T-helper 2 cell treated with Interferon-gamma antibody and Interleukin-4, amounts not matched to agents 100 ng/mL and 5 ng/mL, for 36 hours (primary cell): ENCODE measurements around the gene LENG1. TPM values are rescaled to one million over a fixed set of nuclear protein-coding genes. Genes with fewer than 3 reads are reported as not detected.
"Not testable (repeated sequence)": the region's sequence is repeated elsewhere in the genome, so short reads cannot be mapped to it uniquely, and the experiment has no call there.

Source experiments
- intact Hi-C: fragments of 100-400 bp; cut with micrococcal nuclease; formaldehyde crosslinking; loops from one replicate; pipeline ENCODE4 v1.15.1; 2023
- total RNA-seq: library from RNA; stranded (reverse); gene quantifications from 2 replicates; pipeline ENCODE4 v1.2.3, GENCODE V29; 2022

Gene LENG1
- total RNA-seq, result 6.4 and 7.0 TPM in 2 replicates

DNA sequence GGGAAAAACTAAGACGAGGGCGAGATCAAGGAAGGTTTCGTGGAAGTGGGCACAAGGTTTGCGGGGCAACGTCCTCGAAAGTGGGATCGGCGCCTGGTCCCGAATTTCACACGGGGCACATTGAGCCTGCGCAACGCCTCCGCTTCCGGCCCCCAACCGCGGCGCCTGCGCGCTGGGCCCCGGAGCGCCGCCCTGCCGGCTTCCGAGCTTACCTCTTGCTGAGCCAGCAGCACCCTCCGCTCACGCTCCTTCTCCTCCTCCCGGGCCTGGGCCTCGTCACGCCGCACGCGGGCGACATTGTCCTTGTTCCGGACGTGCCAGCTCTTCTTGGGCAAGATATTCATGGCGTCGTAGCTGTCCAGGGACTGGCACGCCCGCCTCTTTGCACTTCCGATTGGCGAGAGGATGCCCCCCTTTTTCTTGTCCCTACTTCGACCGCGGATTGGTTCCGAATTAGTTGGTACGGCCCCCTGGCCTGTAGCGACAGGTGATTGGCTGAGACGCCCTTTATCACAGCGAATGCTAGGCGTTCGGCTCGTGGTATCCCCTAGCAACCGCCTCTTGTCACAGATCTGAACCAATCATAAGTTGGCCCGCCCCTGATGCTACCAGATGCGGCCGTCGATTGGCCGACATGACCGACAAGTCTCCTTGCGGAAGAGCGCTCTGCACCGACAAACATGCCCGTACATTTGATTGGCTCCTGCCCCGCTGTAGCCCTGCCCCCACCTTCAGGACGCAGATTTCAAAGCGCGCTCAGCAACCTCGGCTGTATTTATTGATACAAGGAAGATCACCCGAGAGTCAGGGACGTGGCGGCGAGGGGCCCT lies at the start of gene LENG1:
Gene LENG1, minus strand, starts transcription at position 370 of the 830 bp plus-strand sequence. Its CDS starts 26 bp downstream, at position 344.
- intact Hi-C loops, result loop anchor here (1.0 to 5.0 kb wide), 7 partner anchors 22 to 303 kb away; partner anchors contain the start of genes CNOT3, LENG8, LENG9 and MBOAT7

DNA sequence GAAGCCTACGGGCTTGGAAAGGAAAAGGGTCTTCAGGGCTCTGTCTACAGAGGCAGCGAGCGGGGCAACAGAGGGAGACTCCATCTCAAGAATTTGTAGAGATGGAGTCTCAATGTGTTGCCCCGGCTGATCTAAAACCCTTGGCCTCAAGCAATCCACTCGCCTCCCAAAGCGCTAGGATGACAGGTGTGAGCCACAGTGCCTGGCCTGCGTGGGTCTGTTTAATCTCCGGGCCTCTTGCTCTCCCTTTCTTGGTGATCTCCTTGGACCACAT lies 49.2 kb upstream of the LENG1 start:
- intact Hi-C loops, result no loop called here

DNA sequence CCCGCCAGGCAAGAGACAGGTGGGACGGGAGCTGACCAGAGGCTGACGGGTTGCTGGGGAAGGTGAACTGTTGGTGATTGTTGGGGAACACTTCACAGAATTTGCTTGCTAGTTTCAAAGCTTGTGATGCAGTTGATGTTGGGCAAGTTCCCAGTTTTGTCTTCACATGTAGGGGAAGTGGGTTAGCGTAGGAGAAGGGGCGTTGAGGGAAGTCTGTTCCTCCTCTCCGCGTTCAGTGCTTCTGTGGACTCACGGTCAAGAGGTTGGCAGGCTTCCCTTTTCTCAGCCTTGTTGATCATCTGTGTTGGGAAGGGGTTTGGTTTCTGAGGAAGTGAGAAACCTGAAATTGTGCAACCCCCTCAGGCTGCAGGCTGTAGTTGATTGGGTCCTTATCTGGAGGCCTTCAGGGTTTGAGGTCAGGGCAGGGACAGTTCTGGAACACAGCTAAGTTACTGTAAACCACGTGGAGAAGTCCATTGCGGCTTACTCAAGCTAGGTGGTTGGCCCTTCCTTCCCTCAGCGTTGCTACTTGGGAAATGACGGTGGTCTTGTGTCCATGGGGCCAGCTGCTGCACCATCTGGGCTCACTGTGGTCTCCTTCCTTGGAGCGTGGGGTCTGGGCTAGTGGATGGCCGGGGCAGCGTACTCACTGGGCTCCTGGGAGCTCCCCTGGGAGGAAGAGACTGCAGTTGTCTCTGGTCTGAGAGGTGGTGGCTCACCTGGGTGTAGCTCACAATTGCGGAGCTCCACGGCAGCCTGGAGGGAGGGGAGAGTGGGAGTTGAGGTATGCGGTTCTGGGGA lies 48.7 kb upstream of the LENG1 start:
- intact Hi-C loops, result no loop called here

DNA sequence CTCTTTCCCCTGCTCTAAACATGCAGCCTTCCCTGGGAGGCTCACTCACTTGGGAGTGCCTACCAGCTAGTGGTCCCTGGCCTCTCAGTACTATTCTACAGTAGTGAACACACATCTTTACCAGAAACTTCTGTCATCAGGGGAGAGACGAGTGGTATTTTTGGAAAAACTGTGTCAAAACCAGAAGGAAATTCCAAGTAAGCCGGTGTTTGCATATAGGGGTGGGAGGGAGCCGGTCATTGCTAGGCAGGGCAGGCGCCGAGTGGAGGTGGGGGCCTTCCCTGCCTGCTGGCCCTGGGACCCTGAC lies 48.1 kb upstream of the LENG1 start:
- intact Hi-C loops, result no loop called here

DNA sequence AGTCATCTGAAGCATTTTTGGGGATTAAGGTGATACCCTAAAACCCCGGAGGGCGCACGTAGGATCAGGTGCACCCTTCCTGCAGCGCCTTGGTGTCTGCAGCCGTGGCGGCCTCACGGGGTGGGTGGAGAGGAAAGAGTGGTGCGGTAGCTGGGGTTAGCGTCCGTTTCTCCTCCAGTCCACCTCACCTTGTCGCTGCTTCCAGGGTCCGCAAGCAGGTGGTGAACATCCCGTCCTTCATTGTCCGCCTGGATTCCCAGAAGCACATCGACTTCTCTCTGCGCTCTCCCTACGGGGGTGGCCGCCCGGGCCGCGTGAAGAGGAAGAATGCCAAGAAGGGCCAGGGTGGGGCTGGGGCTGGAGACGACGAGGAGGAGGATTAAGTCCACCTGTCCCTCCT lies 47.7 kb upstream of the LENG1 start:
- intact Hi-C loops, result not testable (repeated sequence)

DNA sequence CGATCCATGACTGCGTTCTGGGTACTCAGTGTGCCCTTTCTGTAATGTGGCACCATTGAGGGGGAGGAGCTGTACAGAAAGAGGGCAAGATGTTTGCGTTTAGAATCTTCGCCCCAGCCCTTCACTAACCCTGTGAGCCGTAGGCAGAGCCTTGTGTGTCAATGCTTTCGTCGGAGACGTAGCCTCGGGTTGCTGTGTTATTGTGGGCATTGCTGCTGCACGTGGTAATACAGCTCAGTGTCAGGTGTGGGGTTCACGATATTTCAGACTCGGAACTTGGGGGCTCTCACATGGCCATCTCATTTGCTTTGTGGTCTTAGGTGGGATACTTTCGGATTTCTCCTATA lies 47.3 kb upstream of the LENG1 start:
- intact Hi-C loops, result no loop called here

DNA sequence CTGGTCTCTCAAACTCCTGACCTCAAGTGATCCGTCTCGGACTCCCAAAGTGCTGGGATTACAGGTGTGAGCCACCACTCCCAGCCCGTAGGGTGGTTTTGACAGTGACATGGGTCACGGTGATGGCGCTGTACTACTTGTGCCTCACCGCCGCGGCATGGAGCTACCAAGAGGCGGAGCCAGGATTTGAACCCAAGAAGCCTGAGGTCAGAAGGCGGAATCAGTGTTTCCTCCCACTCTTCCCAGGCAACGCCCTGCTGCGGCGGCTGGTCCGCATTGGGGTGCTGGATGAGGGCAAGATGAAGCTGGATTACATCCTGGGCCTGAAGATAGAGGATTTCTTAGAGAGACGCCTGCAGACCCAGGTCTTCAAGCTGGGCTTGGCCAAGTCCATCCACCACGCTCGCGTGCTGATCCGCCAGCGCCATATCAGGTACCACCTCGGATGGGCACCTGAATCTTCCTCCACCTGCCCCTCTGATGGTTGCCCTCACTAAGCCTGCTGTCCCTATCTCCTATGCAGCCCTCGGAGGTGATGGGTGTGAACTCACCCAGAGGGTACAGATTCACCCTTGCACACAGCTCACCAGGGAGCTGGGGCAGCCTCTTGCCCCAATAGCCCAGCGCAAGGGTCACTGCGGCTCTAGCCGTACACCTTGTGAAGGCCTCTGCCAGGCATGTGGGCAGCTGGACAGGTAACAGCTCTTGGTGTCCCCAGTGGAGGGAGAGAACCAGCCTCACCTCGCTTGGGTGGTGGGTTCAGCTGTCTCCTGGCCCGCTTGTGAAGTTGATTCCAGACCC lies 46.7 kb upstream of the LENG1 start:
- intact Hi-C loops, result no loop called here

DNA sequence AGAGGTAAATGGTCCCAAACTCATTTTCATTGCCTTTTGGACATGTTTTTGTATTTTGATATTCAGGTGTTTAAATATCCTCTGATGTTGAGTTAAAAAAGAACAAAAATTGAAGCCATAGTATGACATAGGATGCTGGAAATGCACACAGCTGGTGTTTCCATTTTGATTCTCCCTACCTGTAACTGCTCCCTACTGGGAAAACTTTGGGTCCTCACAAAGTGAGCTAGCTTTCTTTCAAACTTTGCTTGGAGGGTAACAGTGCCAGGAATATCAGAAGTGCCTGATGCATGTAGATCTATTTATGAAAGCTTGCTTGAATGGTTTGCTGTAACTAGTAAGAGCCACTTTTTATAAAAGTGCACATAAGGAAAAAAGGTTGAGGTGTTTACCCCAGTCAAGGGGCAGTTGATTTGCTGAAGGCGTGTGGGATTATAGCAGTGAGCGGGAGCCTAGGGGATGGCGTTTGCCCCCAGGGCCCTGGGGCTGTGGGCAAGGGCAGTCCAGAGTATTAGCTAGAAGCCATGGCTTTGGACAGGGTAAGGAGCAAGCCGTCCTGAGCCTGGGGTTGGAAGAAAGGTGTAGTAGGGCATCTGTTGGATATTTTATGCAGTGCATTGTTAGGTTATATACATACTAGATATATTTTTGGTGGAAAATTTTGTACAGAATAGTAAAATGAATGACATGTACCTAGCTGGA lies 45.4 kb upstream of the LENG1 start:
- intact Hi-C loops, result no loop called here

DNA sequence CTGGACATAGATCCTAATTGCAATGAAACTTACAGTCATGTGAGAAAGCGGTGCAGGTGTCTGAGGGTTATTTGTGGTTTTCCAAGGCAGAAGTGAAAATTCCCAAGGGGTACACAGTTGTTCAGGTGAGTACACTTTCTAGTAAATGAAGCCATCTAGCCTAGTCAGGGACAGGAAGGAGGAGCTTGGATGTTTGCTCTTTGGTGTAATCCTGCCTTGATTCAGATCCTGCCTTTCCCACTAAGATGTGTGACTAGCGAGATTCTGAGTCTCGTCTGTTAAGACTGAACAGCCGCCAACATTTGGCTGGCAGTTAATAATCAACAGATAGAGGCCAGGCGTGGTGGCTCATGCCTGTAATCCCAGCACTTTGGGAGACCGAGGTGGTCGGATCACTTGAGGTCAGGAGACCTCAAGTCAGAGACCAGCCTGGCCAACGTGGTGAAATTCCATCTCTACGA lies 43.7 kb upstream of the LENG1 start:
- intact Hi-C loops, result no loop called here

DNA sequence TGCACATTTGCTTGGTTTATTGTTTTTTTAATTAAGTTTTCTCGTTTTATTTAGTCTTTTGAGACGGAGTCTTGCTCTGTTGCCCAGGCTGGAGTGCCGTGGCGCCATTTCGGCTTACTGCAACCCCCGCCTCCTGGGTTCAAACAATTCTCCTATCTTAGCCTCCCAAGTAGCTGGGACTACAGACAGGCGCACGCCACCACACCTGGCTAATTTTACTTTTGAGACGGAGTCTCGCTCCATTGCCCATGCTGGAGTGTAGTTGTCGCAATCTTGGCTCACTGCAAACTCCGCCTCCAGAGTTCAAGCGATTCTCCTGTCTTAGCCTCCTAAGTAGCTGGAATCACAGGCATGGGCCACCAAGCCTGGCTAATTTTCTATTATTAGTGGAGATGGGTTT lies 42.5 kb upstream of the LENG1 start:
- intact Hi-C loops, result loop anchor here (1.0 to 2.0 kb wide), 4 partner anchors 8 to 87 kb away; partner anchors contain the start of genes CNOT3, LENG1, PRPF31 and TFPT

DNA sequence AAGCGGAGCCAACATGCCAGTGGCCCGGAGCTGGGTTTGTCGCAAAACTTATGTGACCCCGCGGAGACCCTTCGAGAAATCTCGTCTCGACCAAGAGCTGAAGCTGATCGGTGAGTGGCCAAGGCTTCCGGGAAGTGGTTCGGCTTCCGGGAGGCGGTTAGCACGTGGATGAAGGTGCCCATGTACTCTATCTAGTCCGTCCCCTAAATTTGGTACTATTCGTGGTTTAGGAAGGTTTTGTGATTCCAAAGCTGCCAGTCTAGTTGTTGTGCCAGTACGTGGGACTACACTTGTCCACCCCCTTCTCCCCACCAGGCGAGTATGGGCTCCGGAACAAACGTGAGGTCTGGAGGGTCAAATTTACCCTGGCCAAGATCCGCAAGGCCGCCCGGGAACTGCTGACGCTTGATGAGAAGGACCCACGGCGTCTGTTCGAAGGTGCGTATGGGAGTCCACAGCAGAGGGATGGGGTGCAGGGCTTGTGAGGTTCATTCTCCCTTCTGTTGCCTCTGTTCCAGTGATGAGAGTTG lies 41.7 kb upstream of the LENG1 start:
- intact Hi-C loops, result loop anchor here (1.0 to 2.0 kb wide), 4 partner anchors 9 to 86 kb away; partner anchors contain the start of genes CNOT3, LENG1, PRPF31 and TFPT

DNA sequence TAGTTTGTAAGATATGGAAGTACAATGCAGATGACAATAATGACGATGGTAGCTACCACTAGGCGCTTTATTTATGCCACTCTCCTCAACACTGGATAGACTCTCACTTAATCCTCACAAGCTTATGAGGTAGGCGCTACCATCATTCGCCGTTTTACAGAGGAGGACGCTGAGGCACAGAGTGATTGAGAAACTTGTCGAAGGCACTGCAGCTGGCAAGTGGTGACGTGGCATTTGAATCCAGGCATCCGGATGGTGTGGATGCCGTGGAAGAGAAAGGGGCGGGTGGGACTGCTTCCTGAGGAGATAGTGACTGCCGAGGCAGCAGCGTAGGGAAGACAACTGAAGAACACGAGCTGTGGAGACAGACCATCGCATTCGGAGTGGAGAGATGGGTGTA lies 39.9 kb upstream of the LENG1 start:
- intact Hi-C loops, result no loop called here

DNA sequence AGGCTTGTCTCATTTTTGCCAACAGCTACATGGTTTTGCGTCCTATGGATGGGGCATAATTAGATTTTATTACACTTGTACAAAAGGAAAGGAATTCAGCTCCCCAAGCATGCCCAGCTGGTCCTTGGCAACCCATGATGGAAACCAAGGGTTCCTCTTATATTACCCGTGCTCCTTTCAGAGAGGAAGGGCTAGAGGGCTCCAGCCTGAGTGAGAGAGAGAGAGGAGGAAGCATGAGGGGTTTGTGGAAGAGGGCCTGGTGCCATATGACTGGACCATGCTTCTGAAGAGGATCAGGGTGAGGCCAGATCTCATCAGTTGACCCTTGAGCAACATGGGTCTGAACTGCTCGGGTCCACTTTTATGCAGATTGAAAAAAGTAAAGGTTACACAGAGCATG lies 37.6 kb upstream of the LENG1 start:
- intact Hi-C loops, result no loop called here

DNA sequence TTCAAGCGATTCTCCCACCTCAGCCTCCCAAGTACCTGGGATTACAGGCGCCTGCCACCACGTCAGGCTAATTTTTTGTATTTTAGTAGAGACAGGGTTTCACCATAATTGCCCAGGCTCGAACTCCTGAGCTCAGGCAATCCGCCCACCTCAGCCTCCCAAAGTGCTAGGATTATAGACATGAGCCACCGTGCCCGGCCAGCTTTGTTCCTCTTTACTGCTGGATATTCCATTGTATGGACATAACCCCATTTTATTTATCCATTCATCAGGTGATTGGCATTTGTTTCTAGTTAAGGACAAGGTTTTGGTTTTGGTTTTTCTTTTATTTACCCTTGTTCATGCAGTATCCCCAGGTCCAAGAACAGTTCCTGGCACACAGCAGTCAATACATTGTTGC lies 37.0 kb upstream of the LENG1 start:
- intact Hi-C loops, result no loop called here

DNA sequence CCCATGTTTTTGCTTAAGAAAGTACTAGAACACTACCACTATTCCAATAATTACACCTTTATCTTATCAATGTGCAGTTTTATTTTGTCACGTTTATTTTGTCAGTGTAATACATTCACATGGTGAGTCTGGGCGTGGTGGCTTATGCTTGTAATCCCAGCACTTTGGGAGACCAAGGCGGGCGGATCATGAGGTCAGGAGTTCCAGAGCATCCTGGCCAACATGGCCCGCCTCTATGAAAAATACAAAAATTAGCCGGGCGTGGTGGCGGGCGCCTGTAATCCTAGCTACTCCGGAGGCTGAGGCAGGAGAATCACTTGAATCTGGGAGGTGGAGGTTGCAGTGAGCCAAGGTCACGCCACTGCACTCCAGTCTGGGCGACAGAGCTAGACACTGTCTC lies 34.9 kb upstream of the LENG1 start:
- intact Hi-C loops, result not testable (repeated sequence)

DNA sequence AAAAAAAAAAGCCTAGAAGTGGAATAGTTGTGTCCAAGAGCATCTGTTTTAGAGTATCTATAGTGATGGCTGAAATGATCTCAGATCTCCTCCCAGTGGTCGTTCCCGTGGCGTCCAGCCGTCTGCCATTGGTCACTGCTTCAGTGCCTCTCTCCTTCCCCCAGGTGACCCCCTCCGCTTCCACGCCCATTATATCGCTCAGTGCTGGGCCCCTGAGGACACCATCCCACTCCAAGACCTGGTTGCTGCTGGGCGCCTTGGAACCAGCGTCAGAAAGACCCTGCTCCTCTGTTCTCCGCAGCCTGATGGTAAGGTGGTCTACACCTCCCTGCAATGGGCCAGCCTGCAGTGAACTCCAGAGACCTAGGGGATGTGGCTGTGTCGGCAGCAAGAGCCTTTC lies 33.5 kb upstream of the LENG1 start:
- intact Hi-C loops, result no loop called here

DNA sequence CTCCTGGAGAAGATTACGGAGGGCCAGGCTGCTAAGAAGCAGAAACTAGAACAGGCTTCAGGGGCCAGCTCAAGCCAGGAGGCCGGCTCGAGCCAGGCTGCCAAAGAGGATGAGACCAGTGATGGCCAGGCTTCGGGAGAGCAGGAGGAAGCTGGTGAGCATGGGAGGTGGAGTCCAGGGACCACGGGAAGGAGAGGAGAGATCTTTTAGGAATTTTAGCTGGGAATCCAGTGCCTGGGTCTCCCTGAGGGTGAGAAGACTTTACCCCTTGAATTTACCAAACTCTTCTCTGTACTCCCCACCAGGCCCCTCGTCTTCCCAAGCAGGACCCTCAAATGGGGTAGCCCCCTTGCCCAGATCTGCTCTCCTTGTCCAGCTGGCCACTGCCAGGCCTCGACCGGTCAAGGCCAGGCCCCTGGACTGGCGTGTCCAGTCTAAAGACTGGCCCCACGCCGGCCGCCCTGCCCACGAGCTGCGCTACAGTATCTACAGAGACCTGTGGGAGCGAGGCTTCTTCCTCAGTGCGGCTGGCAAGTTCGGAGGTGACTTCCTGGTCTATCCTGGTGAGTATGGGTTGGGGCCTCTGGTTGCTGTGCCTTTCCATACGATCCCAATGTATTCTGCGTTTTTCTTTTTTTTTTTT lies 32.4 kb upstream of the LENG1 start:
- intact Hi-C loops, result no loop called here

DNA sequence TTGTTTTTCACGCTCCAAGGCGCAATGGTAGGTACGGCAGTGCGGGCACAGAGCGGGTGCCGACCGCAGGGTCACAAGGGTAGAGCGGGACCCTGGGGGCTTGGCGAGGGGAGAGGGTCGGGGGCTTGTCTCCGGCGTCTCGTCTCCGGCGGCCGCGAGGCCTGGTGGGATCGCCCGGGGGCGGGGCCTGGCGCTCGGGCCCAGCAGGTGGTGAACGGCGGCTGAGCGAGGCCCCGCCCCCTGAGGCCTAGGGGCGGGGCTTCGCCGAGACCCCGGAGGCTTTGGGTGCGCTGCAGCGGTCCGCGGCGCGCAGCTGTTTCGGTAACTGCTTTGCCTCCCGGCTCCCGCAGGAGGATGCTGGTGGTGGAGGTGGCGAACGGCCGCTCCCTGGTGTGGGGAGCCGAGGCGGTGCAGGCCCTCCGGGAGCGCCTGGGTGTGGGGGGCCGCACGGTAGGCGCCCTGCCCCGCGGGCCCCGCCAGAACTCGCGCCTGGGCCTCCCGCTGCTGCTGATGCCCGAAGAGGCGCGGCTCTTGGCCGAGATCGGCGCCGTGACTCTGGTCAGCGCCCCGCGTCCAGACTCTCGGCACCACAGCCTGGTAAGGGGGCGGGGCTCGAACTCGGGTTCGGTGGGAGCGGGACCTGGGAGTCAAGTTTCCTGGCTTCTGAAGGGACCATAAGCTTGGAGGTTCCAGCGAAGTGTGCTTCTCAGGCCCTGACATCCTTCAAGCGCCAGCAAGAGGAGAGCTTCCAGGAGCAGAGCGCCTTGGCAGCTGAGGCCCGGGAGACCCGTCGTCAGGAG lies 31.7 kb upstream of the LENG1 start, which contains the start of gene TSEN34:
Gene TSEN34, plus strand, starts transcription at position 298 of the 800 bp plus-strand sequence. Its CDS starts 57 bp downstream, at position 355.
- intact Hi-C loops, result no loop called here

DNA sequence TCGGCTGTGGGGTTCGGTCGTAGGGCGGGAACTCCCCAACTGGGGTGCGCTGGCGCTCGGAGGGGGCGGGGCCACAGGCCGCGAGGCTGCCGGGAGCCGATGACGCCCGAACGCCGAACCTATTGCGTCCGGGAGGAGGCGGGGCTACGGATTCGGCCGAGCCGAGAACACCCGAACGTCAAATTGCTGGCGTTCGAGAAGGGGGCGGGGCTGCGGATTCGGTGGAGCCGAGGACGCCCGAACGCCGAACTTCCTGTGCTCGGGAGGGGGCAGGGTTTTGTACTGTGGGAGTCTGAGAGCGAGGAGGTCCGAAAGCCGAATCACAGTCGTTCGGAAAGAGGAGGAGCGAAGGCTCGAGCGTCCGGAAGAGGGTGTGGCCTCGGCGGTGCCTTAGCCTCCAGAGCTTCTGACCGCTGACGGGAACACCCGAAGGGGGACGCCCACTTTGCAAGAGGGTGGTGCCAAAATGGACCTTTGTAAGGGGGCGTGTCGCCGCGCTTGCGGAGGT lies 31.0 kb upstream of the LENG1 start:
- intact Hi-C loops, result loop anchor here (1.0 kb wide), 4 partner anchors 10 to 88 kb away; partner anchors contain the start of genes CNOT3, NDUFA3 and RPS9
